ENCODE data around the gene NUP85. TPM values are rescaled to one million over a fixed set of nuclear protein-coding genes. Genes with fewer than 3 reads are reported as not detected.

The NUP85 gene
- total and polyA plus RNA-seq, 2 experiments from 2014 or later, result 59.4 to 114 TPM

- TF ChIP-seq, protein P1, sequence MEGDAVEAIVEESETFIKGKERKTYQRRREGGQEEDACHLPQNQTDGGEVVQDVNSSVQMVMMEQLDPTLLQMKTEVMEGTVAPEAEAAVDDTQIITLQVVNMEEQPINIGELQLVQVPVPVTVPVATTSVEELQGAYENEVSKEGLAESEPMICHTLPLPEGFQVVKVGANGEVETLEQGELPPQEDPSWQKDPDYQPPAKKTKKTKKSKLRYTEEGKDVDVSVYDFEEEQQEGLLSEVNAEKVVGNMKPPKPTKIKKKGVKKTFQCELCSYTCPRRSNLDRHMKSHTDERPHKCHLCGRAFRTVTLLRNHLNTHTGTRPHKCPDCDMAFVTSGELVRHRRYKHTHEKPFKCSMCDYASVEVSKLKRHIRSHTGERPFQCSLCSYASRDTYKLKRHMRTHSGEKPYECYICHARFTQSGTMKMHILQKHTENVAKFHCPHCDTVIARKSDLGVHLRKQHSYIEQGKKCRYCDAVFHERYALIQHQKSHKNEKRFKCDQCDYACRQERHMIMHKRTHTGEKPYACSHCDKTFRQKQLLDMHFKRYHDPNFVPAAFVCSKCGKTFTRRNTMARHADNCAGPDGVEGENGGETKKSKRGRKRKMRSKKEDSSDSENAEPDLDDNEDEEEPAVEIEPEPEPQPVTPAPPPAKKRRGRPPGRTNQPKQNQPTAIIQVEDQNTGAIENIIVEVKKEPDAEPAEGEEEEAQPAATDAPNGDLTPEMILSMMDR (conservative IDR thresholded peaks at IDR 0.05; ENCODE audit: low read depth in 2 of 2), result no peak
Measured at GRCh38 chr17:75244133-75244866, 38.8 kb downstream of the NUP85 start (continued).

- DNase-seq (ENCODE audit: low spot score) (no peak), ATAC-seq (no peak)
- Histone ChIP-seq H4K20me1 (replicated peaks; ENCODE audit: insufficient read depth) (no peaks in the 10 kb centered on the region; the same call in 1 of the 2 replicates), H3K27ac (ENCODE audit: low read depth) (no peak overlapping the region), H3K9me2 (ENCODE audit: insufficient read depth) (no peaks in the 10 kb centered on the region), H3K79me2 (replicated peaks; ENCODE audit: insufficient read depth) (peaks cover 29% of the 10 kb centered on the region), H2AFZ (no peak overlapping the region), H3K4me2 (no peak overlapping the region), H3K27me3 (ENCODE audit: insufficient read depth) (no peaks in the 10 kb centered on the region), H3K4me1 (ENCODE audit: insufficient read depth) (peaks cover 9% of the 10 kb centered on the region), H3K4me3 (no peak overlapping the region), H3F3A (replicated peaks; ENCODE audit: low read depth) (peaks cover 22% of the 10 kb centered on the region), H3K36me3 (ENCODE audit: insufficient read depth) (peaks cover 11% of the 10 kb centered on the region; the same call in 1 of the 2 replicates)
- peaks cover 13% of the 10 kb centered on the region; the same call in 2 of the 3 replicates for H3K4me1 Mint-ChIP-seq
- no peak overlapping the region for H3K27ac Mint-ChIP-seq
- peaks cover 10% of the 10 kb centered on the region for H3K27me3 Mint-ChIP-seq (ENCODE audit: insufficient read depth, low read depth, poor library complexity)
- H3K36me3 Mint-ChIP-seq (ENCODE audit: low read depth), result peaks cover 48% of the 10 kb centered on the region
- H3K9me3 Mint-ChIP-seq, result no peaks in the 10 kb centered on the region
- H3K4me3 Mint-ChIP-seq, result no peak overlapping the region
- no peak for TF ChIP-seq CREB1 (CRISPR knock-in tag; IDR thresholded peaks at IDR 0.05; ENCODE audit: low read depth)
- TF ChIP-seq, protein P1 (conservative IDR thresholded peaks at IDR 0.05; ENCODE audit: low read depth in 2 of 2), result no peak
- no peak for TF ChIP-seq STAT1 (IDR thresholded peaks at IDR 0.05; ENCODE audit: unreplicated experiment)
- TF ChIP-seq NANOG (IDR thresholded peaks at IDR 0.05; ENCODE audit: borderline replicate concordance), result no peak
- TF ChIP-seq ZNF114 (CRISPR knock-in tag; IDR thresholded peaks at IDR 0.05), result no peak
- TF ChIP-seq REST (IDR thresholded peaks at IDR 0.05; ENCODE audit: unreplicated experiment), result no peak
- TF ChIP-seq, protein P2, sequence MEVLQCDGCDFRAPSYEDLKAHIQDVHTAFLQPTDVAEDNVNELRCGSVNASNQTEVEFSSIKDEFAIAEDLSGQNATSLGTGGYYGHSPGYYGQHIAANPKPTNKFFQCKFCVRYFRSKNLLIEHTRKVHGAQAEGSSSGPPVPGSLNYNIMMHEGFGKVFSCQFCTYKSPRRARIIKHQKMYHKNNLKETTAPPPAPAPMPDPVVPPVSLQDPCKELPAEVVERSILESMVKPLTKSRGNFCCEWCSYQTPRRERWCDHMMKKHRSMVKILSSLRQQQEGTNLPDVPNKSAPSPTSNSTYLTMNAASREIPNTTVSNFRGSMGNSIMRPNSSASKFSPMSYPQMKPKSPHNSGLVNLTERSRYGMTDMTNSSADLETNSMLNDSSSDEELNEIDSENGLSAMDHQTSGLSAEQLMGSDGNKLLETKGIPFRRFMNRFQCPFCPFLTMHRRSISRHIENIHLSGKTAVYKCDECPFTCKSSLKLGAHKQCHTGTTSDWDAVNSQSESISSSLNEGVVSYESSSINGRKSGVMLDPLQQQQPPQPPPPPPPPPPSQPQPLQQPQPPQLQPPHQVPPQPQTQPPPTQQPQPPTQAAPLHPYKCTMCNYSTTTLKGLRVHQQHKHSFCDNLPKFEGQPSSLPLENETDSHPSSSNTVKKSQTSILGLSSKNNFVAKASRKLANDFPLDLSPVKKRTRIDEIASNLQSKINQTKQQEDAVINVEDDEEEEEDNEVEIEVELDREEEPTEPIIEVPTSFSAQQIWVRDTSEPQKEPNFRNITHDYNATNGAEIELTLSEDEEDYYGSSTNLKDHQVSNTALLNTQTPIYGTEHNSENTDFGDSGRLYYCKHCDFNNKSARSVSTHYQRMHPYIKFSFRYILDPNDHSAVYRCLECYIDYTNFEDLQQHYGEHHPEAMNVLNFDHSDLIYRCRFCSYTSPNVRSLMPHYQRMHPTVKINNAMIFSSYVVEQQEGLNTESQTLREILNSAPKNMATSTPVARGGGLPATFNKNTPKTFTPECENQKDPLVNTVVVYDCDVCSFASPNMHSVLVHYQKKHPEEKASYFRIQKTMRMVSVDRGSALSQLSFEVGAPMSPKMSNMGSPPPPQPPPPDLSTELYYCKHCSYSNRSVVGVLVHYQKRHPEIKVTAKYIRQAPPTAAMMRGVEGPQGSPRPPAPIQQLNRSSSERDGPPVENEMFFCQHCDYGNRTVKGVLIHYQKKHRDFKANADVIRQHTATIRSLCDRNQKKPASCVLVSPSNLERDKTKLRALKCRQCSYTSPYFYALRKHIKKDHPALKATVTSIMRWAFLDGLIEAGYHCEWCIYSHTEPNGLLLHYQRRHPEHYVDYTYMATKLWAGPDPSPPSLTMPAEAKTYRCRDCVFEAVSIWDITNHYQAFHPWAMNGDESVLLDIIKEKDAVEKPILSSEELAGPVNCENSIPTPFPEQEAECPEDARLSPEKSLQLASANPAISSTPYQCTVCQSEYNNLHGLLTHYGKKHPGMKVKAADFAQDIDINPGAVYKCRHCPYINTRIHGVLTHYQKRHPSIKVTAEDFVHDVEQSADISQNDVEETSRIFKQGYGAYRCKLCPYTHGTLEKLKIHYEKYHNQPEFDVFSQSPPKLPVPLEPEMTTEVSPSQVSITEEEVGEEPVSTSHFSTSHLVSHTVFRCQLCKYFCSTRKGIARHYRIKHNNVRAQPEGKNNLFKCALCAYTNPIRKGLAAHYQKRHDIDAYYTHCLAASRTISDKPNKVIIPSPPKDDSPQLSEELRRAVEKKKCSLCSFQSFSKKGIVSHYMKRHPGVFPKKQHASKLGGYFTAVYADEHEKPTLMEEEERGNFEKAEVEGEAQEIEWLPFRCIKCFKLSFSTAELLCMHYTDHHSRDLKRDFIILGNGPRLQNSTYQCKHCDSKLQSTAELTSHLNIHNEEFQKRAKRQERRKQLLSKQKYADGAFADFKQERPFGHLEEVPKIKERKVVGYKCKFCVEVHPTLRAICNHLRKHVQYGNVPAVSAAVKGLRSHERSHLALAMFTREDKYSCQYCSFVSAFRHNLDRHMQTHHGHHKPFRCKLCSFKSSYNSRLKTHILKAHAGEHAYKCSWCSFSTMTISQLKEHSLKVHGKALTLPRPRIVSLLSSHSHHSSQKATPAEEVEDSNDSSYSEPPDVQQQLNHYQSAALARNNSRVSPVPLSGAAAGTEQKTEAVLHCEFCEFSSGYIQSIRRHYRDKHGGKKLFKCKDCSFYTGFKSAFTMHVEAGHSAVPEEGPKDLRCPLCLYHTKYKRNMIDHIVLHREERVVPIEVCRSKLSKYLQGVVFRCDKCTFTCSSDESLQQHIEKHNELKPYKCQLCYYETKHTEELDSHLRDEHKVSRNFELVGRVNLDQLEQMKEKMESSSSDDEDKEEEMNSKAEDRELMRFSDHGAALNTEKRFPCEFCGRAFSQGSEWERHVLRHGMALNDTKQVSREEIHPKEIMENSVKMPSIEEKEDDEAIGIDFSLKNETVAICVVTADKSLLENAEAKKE (CRISPR knock-in tag; IDR thresholded peaks at IDR 0.05), result no peak
- no peak for TF ChIP-seq EZH2phosphoT487 (IDR thresholded peaks at IDR 0.05; ENCODE audit: unreplicated experiment)
- no peak for TF ChIP-seq POLR2AphosphoS5 (IDR thresholded peaks at IDR 0.05; ENCODE audit: low read depth)
- TF ChIP-seq JUNB (IDR thresholded peaks at IDR 0.05; ENCODE audit: unreplicated experiment), result no peak
- TF ChIP-seq ZNF331 (CRISPR knock-in tag; IDR thresholded peaks at IDR 0.05; ENCODE audit: low read depth), result no peak
Measured at GRCh38 chr17:75245011-75245410, 39.5 kb downstream of the NUP85 start.

Data from GM23338 (cell line).